ENCODE data around the gene RTN4.

The RTN4 gene

GRCh38 chr2:54950811-54951210 lies 99.4 kb downstream of the RTN4 start:
- TF ChIP-seq POLR2AphosphoS5 (IDR thresholded peaks at IDR 0.05; ENCODE audit: low read depth, low read length), result no peak
- TF ChIP-seq TAF1 (IDR thresholded peaks at IDR 0.05; ENCODE audit: borderline replicate concordance, insufficient read depth, low read length), result no peak
- TF ChIP-seq REST (IDR thresholded peaks at IDR 0.05; ENCODE audit: insufficient read depth in 1 of 2, low read depth in 2 of 2, low read length in 2 of 2), result no peak
- TF ChIP-seq FOXP2 (optimal IDR thresholded peaks at IDR 0.05; ENCODE audit: borderline replicate concordance, extremely low read depth, extremely low read length, insufficient read depth), result no peak
- no peak for TF ChIP-seq SIN3A (IDR thresholded peaks at IDR 0.05; ENCODE audit: borderline replicate concordance, insufficient read depth, low read length)

- TF ChIP-seq SIN3A (IDR thresholded peaks at IDR 0.05; ENCODE audit: borderline replicate concordance, insufficient read depth, low read length) (no peak), POLR2AphosphoS5 (IDR thresholded peaks at IDR 0.05; ENCODE audit: low read depth, low read length) (no peak), REST (IDR thresholded peaks at IDR 0.05; ENCODE audit: insufficient read depth in 1 of 2, low read depth in 2 of 2, low read length in 2 of 2) (no peak), FOXP2 (optimal IDR thresholded peaks at IDR 0.05; ENCODE audit: borderline replicate concordance, extremely low read depth, extremely low read length, insufficient read depth) (no peak), TAF1 (IDR thresholded peaks at IDR 0.05; ENCODE audit: borderline replicate concordance, insufficient read depth, low read length) (no peak)
These were observed 100.8 kb downstream of the RTN4 start for GRCh38 chr2:54949431-54949830.

- TF ChIP-seq REST (IDR thresholded peaks at IDR 0.05; ENCODE audit: insufficient read depth in 1 of 2, low read depth in 2 of 2, low read length in 2 of 2) (no peak), TAF1 (IDR thresholded peaks at IDR 0.05; ENCODE audit: borderline replicate concordance, insufficient read depth, low read length) (no peak), SIN3A (IDR thresholded peaks at IDR 0.05; ENCODE audit: borderline replicate concordance, insufficient read depth, low read length) (no peak), FOXP2 (optimal IDR thresholded peaks at IDR 0.05; ENCODE audit: borderline replicate concordance, extremely low read depth, extremely low read length, insufficient read depth) (no peak), POLR2AphosphoS5 (IDR thresholded peaks at IDR 0.05; ENCODE audit: low read depth, low read length) (no peak)
These were observed 102.1 kb downstream of the RTN4 start for GRCh38 chr2:54948120-54948519.

GRCh38 chr2:54947646-54948045 lies 102.6 kb downstream of the RTN4 start:
- TF ChIP-seq SIN3A (IDR thresholded peaks at IDR 0.05; ENCODE audit: borderline replicate concordance, insufficient read depth, low read length), result no peak
- TF ChIP-seq TAF1 (IDR thresholded peaks at IDR 0.05; ENCODE audit: borderline replicate concordance, insufficient read depth, low read length), result no peak
- TF ChIP-seq FOXP2 (optimal IDR thresholded peaks at IDR 0.05; ENCODE audit: borderline replicate concordance, extremely low read depth, extremely low read length, insufficient read depth), result no peak
- TF ChIP-seq REST (IDR thresholded peaks at IDR 0.05; ENCODE audit: insufficient read depth in 1 of 2, low read depth in 2 of 2, low read length in 2 of 2), result no peak
- no peak for TF ChIP-seq POLR2AphosphoS5 (IDR thresholded peaks at IDR 0.05; ENCODE audit: low read depth, low read length)

GRCh38 chr2:54947136-54947535 lies 103.1 kb downstream of the RTN4 start:
- no peak for TF ChIP-seq FOXP2 (optimal IDR thresholded peaks at IDR 0.05; ENCODE audit: borderline replicate concordance, extremely low read depth, extremely low read length, insufficient read depth)

Measured in PFSK-1 (cell line).